Hepatocyte (in vitro differentiated cells): ENCODE results near the gene PSMB7. TPM values are rescaled to one million over a fixed set of nuclear protein-coding genes. Genes with fewer than 3 reads are reported as not detected.

Experiments
- DNase-seq: peaks from one replicate; pipeline ENCODE4 v3.0.0-alpha.2; 2016; ENCODE audit warnings: low spot score
- H2AFZ ChIP-seq: fragments of 200-600 bp; sonication (generic); 2 replicates; pipeline ENCODE4 v1.6.0; 2016; ENCODE audit warnings: antibody characterized with exemption, mild to moderate bottlenecking
- H3K27ac ChIP-seq: fragments of 200-600 bp; sonication (generic); 2 replicates; pipeline ENCODE4 v1.5.1; 2016; ENCODE audit warnings: mild to moderate bottlenecking
- H3K27me3 ChIP-seq: fragments of 200-600 bp; sonication (generic); 2 replicates; pipeline ENCODE4 v1.6.1; 2016
- H3K36me3 ChIP-seq: fragments of 200-600 bp; sonication (generic); replicated peaks from 2 replicates; pipeline ENCODE4 v1.5.1; 2016; ENCODE audit warnings: low read depth; ENCODE audit not compliant: insufficient read depth
- H3K4me1 ChIP-seq: fragments of 200-600 bp; sonication (generic); 2 replicates; pipeline ENCODE4 v1.5.1; 2016; ENCODE audit warnings: mild to moderate bottlenecking, moderate library complexity; ENCODE audit not compliant: insufficient read depth
- H3K4me2 ChIP-seq: fragments of 200-600 bp; sonication (generic); 2 replicates; pipeline ENCODE4 v1.6.0; 2016
- H3K4me3 ChIP-seq: fragments of 200-600 bp; sonication (generic); 2 replicates; pipeline ENCODE4 v1.5.1; 2016; ENCODE audit warnings: mild to moderate bottlenecking
- H3K79me2 ChIP-seq: fragments of 200-600 bp; sonication (generic); 2 replicates; pipeline ENCODE4 v1.6.0; 2017; ENCODE audit warnings: mild to moderate bottlenecking
- H3K9me2 ChIP-seq: fragments of 200-600 bp; sonication (generic); replicated peaks from 2 replicates; pipeline ENCODE4 v1.6.0; 2017; ENCODE audit warnings: mild to moderate bottlenecking; ENCODE audit not compliant: insufficient read depth
- H3K9me3 ChIP-seq: fragments of 200-600 bp; sonication (generic); 2 replicates; pipeline ENCODE4 v1.5.1; 2016; ENCODE audit warnings: low read depth, mild to moderate bottlenecking
- H4K20me1 ChIP-seq: fragments of 200-600 bp; sonication (generic); 2 replicates; pipeline ENCODE4 v1.6.0; 2016; ENCODE audit warnings: mild to moderate bottlenecking; ENCODE audit not compliant: insufficient read depth, poor library complexity, severe bottlenecking
- EZH2 ChIP-seq: fragments of 200-600 bp; sonication (generic); IDR thresholded peaks from 2 replicates; pipeline ENCODE4 v1.6.1; 2016; ENCODE audit warnings: antibody characterized with exemption, mild to moderate bottlenecking, borderline replicate concordance
- EZH2phosphoT487 ChIP-seq: fragments of 200-600 bp; sonication (generic); IDR thresholded peaks from one replicate; pipeline ENCODE4 v1.6.1; 2018; ENCODE audit warnings: antibody characterized with exemption, mild to moderate bottlenecking, low read depth, moderate library complexity; ENCODE audit not compliant: unreplicated experiment, severe bottlenecking
- WGBS: methylation state at CpG from one replicate; pipeline ENCODE4 v1.1.6; 2016; ENCODE audit warnings: low lambda C conversion rate; ENCODE audit errors: missing lambda C conversion rate; 5-methylcytosine and 5-hydroxymethylcytosine counted together
- polyA plus RNA-seq: library from polyadenylated mRNA; unstranded; fragments of >200 nt; fragmentation: Nextera tagmentation; extraction: Ambion mirVana; gene quantifications from 2 replicates; pipeline ENCODE4 v1.2.1, GENCODE V29; 2016
- total RNA-seq: library from RNA; depleted of rRNA; stranded (reverse); fragments of >200 nt; gene quantifications from 2 replicates; pipeline ENCODE4 v1.2.3, GENCODE V29; 2014
- TF ChIP-seq, protein P1 (sequence below): fragments of 200-600 bp; sonication (generic); IDR thresholded peaks from 2 replicates; pipeline ENCODE4 v1.5.1; 2016; ENCODE audit warnings: antibody characterized with exemption, mild to moderate bottlenecking; ENCODE audit not compliant: poor library complexity

Gene PSMB7
- total and polyA plus RNA-seq, 2 experiments from 2014 or later, result 189 to 197 TPM

DNA sequence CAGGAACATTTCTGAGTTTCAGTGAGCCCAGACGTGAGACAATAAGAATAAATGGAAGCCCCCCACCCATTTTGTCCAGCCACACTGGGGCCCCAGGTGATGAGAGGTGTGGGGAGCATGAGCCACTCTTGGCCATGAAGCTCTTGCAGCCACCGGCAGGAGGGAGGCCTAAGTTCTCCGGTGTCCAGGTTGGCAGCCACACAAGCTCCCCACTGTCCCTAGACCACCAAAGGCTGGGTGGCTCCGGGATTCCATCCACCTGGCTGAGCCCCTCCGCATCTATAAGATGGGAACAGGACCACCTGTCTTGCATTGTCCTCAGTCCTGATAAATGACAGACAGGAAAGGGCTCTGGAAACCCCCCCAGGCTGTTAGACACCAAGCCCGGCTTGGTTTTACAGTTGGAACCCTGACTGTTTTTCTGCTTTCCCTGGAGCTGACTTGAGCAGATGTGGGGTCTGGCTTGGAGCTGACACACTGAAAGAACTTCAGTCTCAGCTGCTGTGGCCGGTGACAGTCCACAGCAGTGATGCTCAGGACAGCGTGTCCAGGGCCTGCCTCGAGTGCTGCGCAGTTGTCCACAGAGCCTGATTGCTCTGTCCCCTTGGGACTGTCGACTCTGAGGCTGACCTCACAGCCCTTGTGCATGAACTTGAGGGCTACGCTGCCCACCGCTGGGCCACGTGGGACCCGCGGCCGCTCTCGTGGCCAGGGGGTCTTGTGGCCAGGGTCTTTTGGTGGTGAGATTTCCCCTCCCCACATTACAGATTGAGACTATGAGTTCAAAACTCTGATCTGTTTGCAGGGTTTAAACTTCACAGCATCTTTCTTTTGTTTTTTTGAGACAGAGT, 74.8 kb downstream of the PSMB7 start:
- no peak overlapping the region for H3K4me2 ChIP-seq
- no peaks in the 10 kb centered on the region for H3K79me2 ChIP-seq
- H3K27ac ChIP-seq, result no peak overlapping the region
- H3K27me3 ChIP-seq, result no peaks in the 10 kb centered on the region
- no peak overlapping the region for H3K4me3 ChIP-seq
- no peak for TF ChIP-seq EZH2
- no peak for TF ChIP-seq EZH2phosphoT487
- TF ChIP-seq, protein P1, sequence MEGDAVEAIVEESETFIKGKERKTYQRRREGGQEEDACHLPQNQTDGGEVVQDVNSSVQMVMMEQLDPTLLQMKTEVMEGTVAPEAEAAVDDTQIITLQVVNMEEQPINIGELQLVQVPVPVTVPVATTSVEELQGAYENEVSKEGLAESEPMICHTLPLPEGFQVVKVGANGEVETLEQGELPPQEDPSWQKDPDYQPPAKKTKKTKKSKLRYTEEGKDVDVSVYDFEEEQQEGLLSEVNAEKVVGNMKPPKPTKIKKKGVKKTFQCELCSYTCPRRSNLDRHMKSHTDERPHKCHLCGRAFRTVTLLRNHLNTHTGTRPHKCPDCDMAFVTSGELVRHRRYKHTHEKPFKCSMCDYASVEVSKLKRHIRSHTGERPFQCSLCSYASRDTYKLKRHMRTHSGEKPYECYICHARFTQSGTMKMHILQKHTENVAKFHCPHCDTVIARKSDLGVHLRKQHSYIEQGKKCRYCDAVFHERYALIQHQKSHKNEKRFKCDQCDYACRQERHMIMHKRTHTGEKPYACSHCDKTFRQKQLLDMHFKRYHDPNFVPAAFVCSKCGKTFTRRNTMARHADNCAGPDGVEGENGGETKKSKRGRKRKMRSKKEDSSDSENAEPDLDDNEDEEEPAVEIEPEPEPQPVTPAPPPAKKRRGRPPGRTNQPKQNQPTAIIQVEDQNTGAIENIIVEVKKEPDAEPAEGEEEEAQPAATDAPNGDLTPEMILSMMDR, result no peak
- H4K20me1 ChIP-seq, result no peaks in the 10 kb centered on the region
- 88% methylated on average over 18 of the region's 18 CpGs for WGBS
- no peaks in the 10 kb centered on the region for H3K4me1 ChIP-seq
- no peaks in the 10 kb centered on the region for H3K9me3 ChIP-seq
- DNase-seq, result no peak
- H2AFZ ChIP-seq, result no peak overlapping the region
- peaks cover 6% of the 10 kb centered on the region for H3K36me3 ChIP-seq
- no peaks in the 10 kb centered on the region for H3K9me2 ChIP-seq

DNA sequence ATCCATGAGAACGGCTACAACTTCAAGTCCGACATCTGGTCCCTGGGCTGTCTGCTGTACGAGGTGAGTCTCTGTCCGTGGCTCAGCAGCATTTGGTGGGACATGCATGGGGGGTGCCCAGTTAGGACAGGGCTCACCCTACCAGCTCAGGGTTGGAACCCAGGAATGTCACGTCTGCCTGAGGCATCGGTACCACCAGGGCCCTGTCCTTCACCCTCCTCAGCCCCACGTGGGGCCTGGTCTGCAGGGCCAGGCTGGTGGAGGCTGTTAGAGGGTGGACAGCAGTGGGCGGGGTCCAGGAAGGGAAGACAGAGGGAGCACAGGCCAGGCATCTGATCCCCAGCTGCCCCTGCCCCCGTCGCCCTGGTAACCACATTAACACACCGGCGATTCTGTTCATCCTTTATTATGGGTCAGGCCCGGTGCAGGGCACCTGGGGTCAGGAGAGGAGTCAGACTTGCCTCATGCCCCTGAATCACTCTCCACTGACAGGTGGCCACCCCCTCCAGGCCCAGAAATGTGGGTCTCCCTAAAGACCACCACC, 75.6 kb downstream of the PSMB7 start:
- H3K79me2 ChIP-seq, result no peaks in the 10 kb centered on the region
- H3K27me3 ChIP-seq, result no peaks in the 10 kb centered on the region
- H3K4me2 ChIP-seq, result no peak overlapping the region
- H3K4me3 ChIP-seq, result no peak overlapping the region
- TF ChIP-seq EZH2phosphoT487 (no peak), EZH2 (no peak)
- TF ChIP-seq, protein P1, result no peak
- 80% methylated on average over 12 of the region's 13 CpGs for WGBS
- H2AFZ ChIP-seq, result no peak overlapping the region
- H3K27ac ChIP-seq, result no peak overlapping the region
- DNase-seq, result no peak
- no peaks in the 10 kb centered on the region for H3K9me3 ChIP-seq
- no peaks in the 10 kb centered on the region for H4K20me1 ChIP-seq
- H3K4me1 ChIP-seq, result no peaks in the 10 kb centered on the region
- H3K36me3 ChIP-seq, result peaks cover 6% of the 10 kb centered on the region
- H3K9me2 ChIP-seq, result no peaks in the 10 kb centered on the region

DNA sequence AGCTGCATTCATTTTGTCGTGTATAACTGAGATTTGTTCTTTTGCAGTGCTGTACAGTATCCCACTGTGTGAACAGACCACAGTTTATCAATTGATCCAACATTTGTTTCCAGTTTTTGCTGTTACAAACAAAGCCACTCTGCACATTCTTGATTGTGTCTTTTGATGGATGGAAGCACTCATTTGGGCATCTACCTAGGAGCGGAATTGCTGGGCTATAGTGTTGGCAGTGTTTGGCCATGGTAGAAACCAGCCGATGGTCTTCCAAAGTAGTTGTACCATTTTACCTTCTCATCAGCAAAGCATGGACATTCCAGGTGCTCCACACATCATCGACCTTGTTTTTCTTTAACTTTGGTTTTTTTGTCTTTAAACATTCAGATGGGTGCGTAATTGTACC, 77.7 kb downstream of the PSMB7 start:
- Histone ChIP-seq H3K9me3 (no peaks in the 10 kb centered on the region), H4K20me1 (no peaks in the 10 kb centered on the region), H3K9me2 (no peaks in the 10 kb centered on the region), H2AFZ (no peak overlapping the region), H3K79me2 (no peaks in the 10 kb centered on the region), H3K4me2 (no peak overlapping the region), H3K27ac (no peak overlapping the region), H3K4me3 (no peak overlapping the region), H3K36me3 (peaks cover 6% of the 10 kb centered on the region), H3K27me3 (no peaks in the 10 kb centered on the region), H3K4me1 (no peaks in the 10 kb centered on the region)
- over 99% methylated on average over 5 of the region's 5 CpGs for WGBS
- DNase-seq, result no peak
- no peak for TF ChIP-seq EZH2phosphoT487
- TF ChIP-seq EZH2, result no peak
- TF ChIP-seq, protein P1, result no peak
